Calu3 (cell line): ENCODE measurements around the gene SLC39A8. TPM values are rescaled to one million over a fixed set of nuclear protein-coding genes. Genes with fewer than 3 reads are reported as not detected.
"Not testable (repeated sequence)": the region's sequence is repeated elsewhere in the genome, so short reads cannot be mapped to it uniquely, and the experiment has no call there.

Source experiments
- BruUV-seq: library from RNA; stranded (reverse); fragments of 400-500 nt; replicated peaks from 2 replicates; lab custom pipeline; 2021; lab: Mats Ljungman, UMichigan
- CTCF ChIA-PET: fragments of 300-600 bp; sonication (Branson Sonifier 250); formaldehyde crosslinking; loops from one replicate; lab custom pipeline; 2022; ENCODE audit warnings: antibody characterized with exemption; lab: Charles Lee
- DNase-seq: peaks from one replicate; pipeline ENCODE4 v3.0.0; 2022
- H3K27ac Mint-ChIP-seq: one replicate; pipeline ENCODE4 v1.8.0; 2022; ENCODE audit warnings: mixed read lengths; ENCODE audit not compliant: unreplicated experiment
- H3K27me3 Mint-ChIP-seq: one replicate; pipeline ENCODE4 v1.8.0; 2022; ENCODE audit warnings: mixed read lengths; ENCODE audit not compliant: unreplicated experiment
- H3K36me3 Mint-ChIP-seq: one replicate; pipeline ENCODE4 v1.8.0; 2022; ENCODE audit warnings: mild to moderate bottlenecking, moderate library complexity, mixed read lengths; ENCODE audit not compliant: insufficient read depth, unreplicated experiment
- H3K4me1 Mint-ChIP-seq: one replicate; pipeline ENCODE4 v1.8.0; 2022; ENCODE audit warnings: mild to moderate bottlenecking, low read depth, mixed read lengths; ENCODE audit not compliant: unreplicated experiment
- H3K4me3 Mint-ChIP-seq: one replicate; pipeline ENCODE4 v1.8.0; 2022; ENCODE audit warnings: mild to moderate bottlenecking, low read depth, moderate library complexity, mixed read lengths; ENCODE audit not compliant: unreplicated experiment
- H3K9me3 Mint-ChIP-seq: one replicate; pipeline ENCODE4 v1.8.0; 2022; ENCODE audit warnings: low read depth, mixed read lengths; ENCODE audit not compliant: unreplicated experiment
- intact Hi-C: fragments of 100-400 bp; cut with micrococcal nuclease; formaldehyde crosslinking; loops from one replicate; pipeline ENCODE4 v1.10.0; 2022; ENCODE audit not compliant: unreplicated experiment
- total RNA-seq: library from RNA; stranded (reverse); gene quantifications from 2 replicates; pipeline ENCODE4 v1.2.3, GENCODE V29; 2022
- TF ChIP-seq, protein P1 (sequence below): fragments of 200-600 bp; IDR thresholded peaks from one replicate; pipeline ENCODE4 v1.8.0; 2022; ENCODE audit warnings: antibody characterized with exemption; ENCODE audit not compliant: unreplicated experiment

Gene SLC39A8
- total RNA-seq, 1 experiment from 2014 or later: 30.8 TPM

DNA sequence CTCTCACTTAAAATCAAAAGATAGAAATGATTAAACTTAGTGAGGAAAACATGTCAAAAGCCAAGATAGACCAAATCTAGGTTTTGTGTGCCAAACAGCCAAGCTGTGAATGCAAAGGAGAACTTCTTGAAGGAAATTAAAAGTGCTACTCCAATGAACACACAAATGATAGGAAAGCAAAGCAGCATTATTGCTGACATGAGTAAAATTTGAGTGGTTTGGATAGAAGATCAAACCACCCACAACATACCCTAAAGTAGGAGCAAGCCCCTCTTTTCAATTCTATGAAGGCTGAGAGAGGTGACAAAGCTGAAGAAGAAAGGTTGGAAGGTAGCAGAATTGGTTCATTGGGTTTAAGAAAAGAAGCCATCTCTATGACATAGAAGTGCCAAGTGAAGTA is 56.8 kb downstream of the SLC39A8 start:
- Mint-ChIP-seq H3K36me3 (no peaks in the 10 kb centered on the region), H3K27me3 (no peaks in the 10 kb centered on the region), H3K27ac (no peak overlapping the region), H3K4me1 (no peaks in the 10 kb centered on the region), H3K4me3 (no peak overlapping the region), H3K9me3 (no peaks in the 10 kb centered on the region)
- TF ChIP-seq, protein P1, sequence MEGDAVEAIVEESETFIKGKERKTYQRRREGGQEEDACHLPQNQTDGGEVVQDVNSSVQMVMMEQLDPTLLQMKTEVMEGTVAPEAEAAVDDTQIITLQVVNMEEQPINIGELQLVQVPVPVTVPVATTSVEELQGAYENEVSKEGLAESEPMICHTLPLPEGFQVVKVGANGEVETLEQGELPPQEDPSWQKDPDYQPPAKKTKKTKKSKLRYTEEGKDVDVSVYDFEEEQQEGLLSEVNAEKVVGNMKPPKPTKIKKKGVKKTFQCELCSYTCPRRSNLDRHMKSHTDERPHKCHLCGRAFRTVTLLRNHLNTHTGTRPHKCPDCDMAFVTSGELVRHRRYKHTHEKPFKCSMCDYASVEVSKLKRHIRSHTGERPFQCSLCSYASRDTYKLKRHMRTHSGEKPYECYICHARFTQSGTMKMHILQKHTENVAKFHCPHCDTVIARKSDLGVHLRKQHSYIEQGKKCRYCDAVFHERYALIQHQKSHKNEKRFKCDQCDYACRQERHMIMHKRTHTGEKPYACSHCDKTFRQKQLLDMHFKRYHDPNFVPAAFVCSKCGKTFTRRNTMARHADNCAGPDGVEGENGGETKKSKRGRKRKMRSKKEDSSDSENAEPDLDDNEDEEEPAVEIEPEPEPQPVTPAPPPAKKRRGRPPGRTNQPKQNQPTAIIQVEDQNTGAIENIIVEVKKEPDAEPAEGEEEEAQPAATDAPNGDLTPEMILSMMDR: no peak
- no TSS peak for BruUV-seq
- CTCF ChIA-PET: no interaction called here
- no peak for DNase-seq
- intact Hi-C loops: no loop called here

DNA sequence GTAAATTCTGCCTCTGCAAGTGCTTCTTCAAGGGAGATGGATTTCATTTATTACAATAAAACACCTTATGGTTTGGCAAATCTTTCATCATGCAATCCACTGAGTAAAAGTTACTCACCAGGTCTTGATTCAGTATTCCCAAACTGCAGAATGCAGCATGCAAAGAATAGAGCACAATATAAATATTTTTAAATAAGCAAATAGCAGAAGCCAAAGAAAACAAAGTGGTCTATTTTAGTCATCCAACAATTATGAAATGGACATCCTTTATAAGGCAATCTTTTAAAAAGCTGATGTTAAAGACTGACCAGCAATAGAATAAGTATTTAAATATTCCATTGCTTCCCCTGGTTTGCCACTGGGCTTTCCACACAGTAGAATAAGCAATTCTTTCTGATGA is 59.5 kb downstream of the SLC39A8 start:
- Mint-ChIP-seq H3K4me3 (no peak overlapping the region), H3K27ac (no peak overlapping the region), H3K27me3 (no peaks in the 10 kb centered on the region), H3K9me3 (no peaks in the 10 kb centered on the region), H3K4me1 (no peaks in the 10 kb centered on the region), H3K36me3 (no peaks in the 10 kb centered on the region)
- intact Hi-C loops: no loop called here
- TF ChIP-seq, protein P1: no peak
- BruUV-seq: no TSS peak
- CTCF ChIA-PET: no interaction called here
- no peak for DNase-seq

DNA sequence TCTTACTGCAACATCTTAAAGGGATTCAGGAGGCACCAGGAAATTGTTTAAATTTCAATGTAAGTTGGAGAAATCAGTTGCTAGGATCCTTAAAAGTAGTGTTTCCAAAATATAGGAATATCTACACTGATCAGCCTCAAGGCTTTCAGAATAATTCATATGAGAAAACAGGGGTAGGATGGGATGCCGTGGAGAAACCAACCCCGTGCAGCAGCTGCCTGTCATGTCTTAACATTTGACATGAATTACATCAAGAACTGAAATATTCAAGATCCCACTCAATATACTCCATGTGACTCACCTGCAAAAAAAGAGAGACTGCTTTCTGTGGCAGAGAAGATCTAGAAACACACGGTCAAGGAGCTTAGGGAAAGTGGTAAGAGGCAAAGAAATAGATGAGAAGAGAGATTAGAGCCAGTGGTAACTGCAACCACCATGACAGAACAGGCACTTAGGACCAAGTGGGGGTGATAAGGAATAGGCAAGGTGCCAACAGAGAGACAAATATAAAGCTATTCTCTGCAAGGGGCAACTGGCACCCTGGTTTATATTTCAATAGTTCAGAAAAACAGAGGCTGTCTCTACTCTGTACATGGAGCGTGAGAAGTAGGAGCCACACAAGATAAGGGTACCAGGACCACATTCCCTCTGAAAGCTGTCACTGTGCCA is 64.0 kb downstream of the SLC39A8 start:
- CTCF ChIA-PET: no interaction called here
- Mint-ChIP-seq H3K36me3 (no peaks in the 10 kb centered on the region), H3K9me3 (no peaks in the 10 kb centered on the region), H3K27ac (no peak overlapping the region), H3K4me1 (no peaks in the 10 kb centered on the region), H3K4me3 (no peak overlapping the region), H3K27me3 (no peaks in the 10 kb centered on the region)
- no TSS peak for BruUV-seq
- DNase-seq: no peak
- TF ChIP-seq, protein P1: no peak
- intact Hi-C loops: no loop called here

DNA sequence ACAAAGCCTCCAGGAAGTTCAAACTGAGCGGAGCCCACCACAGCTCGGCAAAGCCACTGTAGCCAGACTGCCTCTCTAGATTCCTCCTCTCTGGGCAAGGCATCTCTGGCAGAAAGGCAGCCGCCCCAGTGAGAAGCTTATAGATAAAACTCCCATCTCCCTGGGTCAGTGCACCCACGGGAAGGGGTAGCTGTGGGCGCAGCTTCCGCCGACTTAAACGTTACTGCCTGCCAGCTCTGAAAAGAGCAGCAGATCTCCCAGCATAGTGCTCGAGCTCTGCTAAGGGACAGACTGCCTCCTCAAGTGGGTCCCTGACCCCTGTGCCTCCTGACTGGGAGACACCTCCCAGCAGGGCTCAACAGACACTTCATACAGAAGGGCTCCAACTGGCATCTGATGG is 72.0 kb downstream of the SLC39A8 start:
- H3K9me3 Mint-ChIP-seq, intact Hi-C loops, H3K4me1 Mint-ChIP-seq, BruUV-seq, H3K36me3 Mint-ChIP-seq, DNase-seq, H3K27ac Mint-ChIP-seq, CTCF ChIA-PET, H3K27me3 Mint-ChIP-seq, H3K4me3 Mint-ChIP-seq: not testable (repeated sequence)

DNA sequence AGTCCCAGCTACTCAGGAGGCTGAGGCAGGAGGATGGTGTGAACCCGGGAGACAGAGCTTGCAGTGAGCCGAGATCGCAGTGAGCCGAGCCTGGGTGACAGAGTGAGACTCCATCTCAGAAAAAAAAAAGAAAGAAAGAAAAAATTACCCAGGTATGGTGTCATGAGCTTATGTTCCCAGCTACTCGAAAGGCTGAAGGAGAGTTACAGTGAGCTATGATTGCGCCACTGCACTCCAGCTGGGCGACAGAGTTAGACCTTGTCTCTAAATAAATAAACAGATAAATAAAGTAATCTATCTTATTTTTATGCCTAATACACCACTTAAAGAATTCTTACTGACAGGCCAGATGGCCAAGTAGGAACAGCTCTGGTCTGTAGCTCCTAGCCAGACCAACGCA is 73.0 kb downstream of the SLC39A8 start:
- no TSS peak for BruUV-seq
- CTCF ChIA-PET: no interaction called here
- Mint-ChIP-seq H3K36me3 (no peaks in the 10 kb centered on the region), H3K9me3 (peaks cover 4% of the 10 kb centered on the region), H3K27me3 (no peaks in the 10 kb centered on the region), H3K27ac (no peak overlapping the region), H3K4me3 (no peak overlapping the region), H3K4me1 (no peaks in the 10 kb centered on the region)
- intact Hi-C loops: no loop called here
- TF ChIP-seq, protein P1: no peak
- DNase-seq: no peak
